Stimulated activated CD8-positive, alpha-beta memory T cell treated with anti-CD3 and anti-CD28 coated beads, Interleukin-2, amount 100 ng/mL, for 48 hours (primary cell): ENCODE measurements around the gene C1orf21.

Experiments
- DNase-seq, 2 donors: peaks; one replicate each; pipeline ENCODE4 v3.0.0-alpha.2; 2020; ENCODE audit warnings: low read depth in 2 of 2

Gene C1orf21

GRCh38 chr1:184626076-184627006 lies 239.5 kb downstream of the C1orf21 start:
- no peak for DNase-seq

- no peak for DNase-seq
These were observed 240.1 kb downstream of the C1orf21 start for GRCh38 chr1:184627007-184627341.

GRCh38 chr1:184629266-184629665 lies 242.4 kb downstream of the C1orf21 start:
- DNase-seq = no peak

- DNase-seq = no peak
These were observed 243.8 kb downstream of the C1orf21 start for GRCh38 chr1:184630679-184631060.

- DNase-seq = no peak
These were observed 245.8 kb downstream of the C1orf21 start for GRCh38 chr1:184632415-184633175.

- no peak for DNase-seq
These were observed 247.0 kb downstream of the C1orf21 start for GRCh38 chr1:184633785-184634184.

GRCh38 chr1:184634296-184634695 lies 247.5 kb downstream of the C1orf21 start:
- no peak for DNase-seq

GRCh38 chr1:184635347-184635979 lies 248.6 kb downstream of the C1orf21 start:
- DNase-seq = no peak

GRCh38 chr1:184635980-184636431 lies 249.2 kb downstream of the C1orf21 start:
- no peak for DNase-seq

GRCh38 chr1:184637664-184638240 lies 250.9 kb downstream of the C1orf21 start:
- no peak for DNase-seq

- DNase-seq = no peak
These were observed 252.4 kb downstream of the C1orf21 start for GRCh38 chr1:184639205-184639604.

- no peak for DNase-seq
These were observed 253.7 kb downstream of the C1orf21 start for GRCh38 chr1:184640505-184640904.

GRCh38 chr1:184641894-184642293 lies 255.1 kb downstream of the C1orf21 start:
- DNase-seq = no peak

- DNase-seq = no peak
These were observed 256.8 kb downstream of the C1orf21 start for GRCh38 chr1:184643661-184644060.

- no peak for DNase-seq
These were observed 257.9 kb downstream of the C1orf21 start for GRCh38 chr1:184644771-184645170.

GRCh38 chr1:184646178-184646701 lies 259.4 kb downstream of the C1orf21 start:
- DNase-seq = no peak

- DNase-seq = no peak
These were observed 260.0 kb downstream of the C1orf21 start for GRCh38 chr1:184646824-184647223.

GRCh38 chr1:184647471-184647870 lies 260.6 kb downstream of the C1orf21 start:
- DNase-seq = no peak

GRCh38 chr1:184648160-184648855 lies 261.5 kb downstream of the C1orf21 start:
- no peak for DNase-seq

- no peak for DNase-seq
These were observed 262.0 kb downstream of the C1orf21 start for GRCh38 chr1:184648856-184649201.

GRCh38 chr1:184649451-184649888 lies 262.6 kb downstream of the C1orf21 start:
- DNase-seq = no peak
